SK-N-SH (cell line): ENCODE data around the gene TREM2. TPM values are rescaled to one million over a fixed set of nuclear protein-coding genes. Genes with fewer than 3 reads are reported as not detected.

Experiments used
- CTCF ChIA-PET: fragments of 300-600, 350-600 bp; formaldehyde crosslinking; extraction: SDS; loops from one replicate; lab custom pipeline; 2021; lab: Yijun Ruan, JAX
- POLR2A ChIA-PET: fragments of 350-600 bp; sonication (Branson Sonifier 250); formaldehyde crosslinking; extraction: SDS; loops from one replicate; lab custom pipeline; 2020; ENCODE audit warnings: antibody characterized with exemption, inconsistent platforms; lab: Yijun Ruan, JAX
- DNase-seq: peaks from one replicate; pipeline ENCODE4 v3.0.0; 2012
- H2AFZ ChIP-seq: fragments of 200-600 bp; sonication (generic); 2 replicates; pipeline ENCODE4 v1.8.1; 2016; ENCODE audit warnings: antibody characterized with exemption, mild to moderate bottlenecking, low read depth
- H3F3A ChIP-seq: fragments of 200-600 bp; sonication (generic); replicated peaks from 2 replicates; pipeline ENCODE3; 2016; ENCODE audit warnings: antibody characterized with exemption, mild to moderate bottlenecking; ENCODE audit not compliant: insufficient read depth
- H3K27ac ChIP-seq, 2 experiments: fragments of 200-500 bp in 1 of 2; fragments of 200-600 bp in 1 of 2; sonication (Bioruptor generic) in 1 of 2; sonication (generic), shearing (Covaris generic) in 1 of 2; 2 replicates each; pipeline versions ENCODE4 v1.5.1 to v1.6.1; 2014 to 2016; ENCODE audit warnings: low read depth in 2 of 2, inconsistent platforms in 1 of 2, low read length in 1 of 2, mild to moderate bottlenecking in 1 of 2, mixed read lengths in 1 of 2
- H3K27me3 ChIP-seq: fragments of 200-600 bp; sonication (generic), shearing (Covaris generic); 2 replicates; pipeline ENCODE4 v1.6.1; 2016; ENCODE audit warnings: mixed run types; ENCODE audit not compliant: insufficient read depth
- H3K36me3 ChIP-seq, 2 experiments: fragments of 200-500 bp in 1 of 2; fragments of 200-600 bp in 1 of 2; sonication (Bioruptor generic) in 1 of 2; sonication (generic) in 1 of 2; replicated peaks in 1 of 2; 2 replicates each; pipeline versions ENCODE3 to v1.5.1; 2014 to 2016; ENCODE audit warnings: low read length in 1 of 2, mild to moderate bottlenecking in 1 of 2; ENCODE audit not compliant: insufficient read depth in 2 of 2, control insufficient read depth in 1 of 2
- H3K4me1 ChIP-seq, 2 experiments: fragments of 200-500 bp in 1 of 2; fragments of 200-600 bp in 1 of 2; sonication (Bioruptor generic) in 1 of 2; sonication (generic), shearing (Covaris generic) in 1 of 2; 2 replicates each; pipeline versions ENCODE4 v1.5.1 to v1.6.1; 2014 to 2016; ENCODE audit warnings: low read depth in 1 of 2, low read length in 1 of 2, mixed run types in 1 of 2; ENCODE audit not compliant: insufficient read depth in 2 of 2, control insufficient read depth in 1 of 2
- H3K4me2 ChIP-seq: fragments of 200-600 bp; sonication (generic), shearing (Covaris generic); 2 replicates; pipeline ENCODE4 v1.6.1; 2017; ENCODE audit warnings: mixed run types
- H3K4me3 ChIP-seq, 2 experiments: fragments of 200-500 bp in 1 of 2; fragments of 200-600 bp in 1 of 2; sonication (Bioruptor generic) in 1 of 2; sonication (generic), shearing (Covaris generic) in 1 of 2; 2 replicates each; pipeline versions ENCODE4 v1.5.1 to v1.8.1; 2014 to 2016; ENCODE audit warnings: low read depth in 2 of 2, inconsistent platforms in 1 of 2, low read length in 1 of 2, mild to moderate bottlenecking in 1 of 2, mixed read lengths in 1 of 2, moderate library complexity in 1 of 2
- H3K79me2 ChIP-seq: fragments of 200-600 bp; sonication (generic); 2 replicates; pipeline ENCODE4 v1.8.1; 2017; ENCODE audit warnings: mild to moderate bottlenecking; ENCODE audit not compliant: insufficient read depth
- H3K9ac ChIP-seq: fragments of 200-600 bp; sonication (generic); 2 replicates; pipeline ENCODE4 v1.6.1; 2017; ENCODE audit warnings: mixed run types
- H3K9me2 ChIP-seq: fragments of 200-600 bp; sonication (generic); 2 replicates; pipeline ENCODE4 v1.6.1; 2017; ENCODE audit warnings: mixed run types
- H3K9me3 ChIP-seq: fragments of 200-600 bp; sonication (generic); 2 replicates; pipeline ENCODE4 v1.6.1; 2017; ENCODE audit warnings: mixed run types, mild to moderate bottlenecking, moderate library complexity
- H4K20me1 ChIP-seq: fragments of 200-600 bp; sonication (generic); 2 replicates; pipeline ENCODE4 v1.6.1; 2017; ENCODE audit warnings: mild to moderate bottlenecking, mixed run types; ENCODE audit not compliant: insufficient read depth
- EZH2phosphoT487 ChIP-seq: fragments of 200-600 bp; sonication (generic); IDR thresholded peaks from 2 replicates; pipeline ENCODE4 v1.6.1; 2017; ENCODE audit warnings: low read depth, mixed run types, mild to moderate bottlenecking, antibody characterized with exemption, moderate library complexity, borderline replicate concordance
- FOXJ3 ChIP-seq: sonication (generic); formaldehyde crosslinking; IDR thresholded peaks from 2 replicates; pipeline ENCODE4 v1.5.1; 2020; ENCODE audit warnings: mild to moderate bottlenecking, missing genetic modification reagents
- FOXM1 ChIP-seq: IDR thresholded peaks from 2 replicates; pipeline ENCODE4 v1.4.0; 2012; ENCODE audit warnings: low read depth, mild to moderate bottlenecking
- GABPA ChIP-seq: IDR thresholded peaks from 2 replicates; pipeline ENCODE4 v1.4.0; 2012; ENCODE audit warnings: low read depth, mild to moderate bottlenecking
- GATA2 ChIP-seq: sonication (generic); formaldehyde crosslinking; IDR thresholded peaks from 2 replicates; pipeline ENCODE4 v1.5.0; 2020; ENCODE audit warnings: mild to moderate bottlenecking, missing genetic modification reagents
- NFIC ChIP-seq: IDR thresholded peaks from 2 replicates; pipeline ENCODE4 v1.4.0; 2012; ENCODE audit warnings: borderline replicate concordance
- NRF1 ChIP-seq: IDR thresholded peaks from 2 replicates; pipeline ENCODE4 v1.6.1; 2012; ENCODE audit warnings: low read depth, mild to moderate bottlenecking, low read length
- PBX3 ChIP-seq: IDR thresholded peaks from 2 replicates; pipeline ENCODE4; 2012
- POLR2AphosphoS5 ChIP-seq: IDR thresholded peaks from 2 replicates; pipeline ENCODE4 v1.6.1; 2012; ENCODE audit warnings: low read depth, low read length
- RAD21 ChIP-seq: IDR thresholded peaks from 2 replicates; pipeline ENCODE4 v1.6.1; 2012; ENCODE audit warnings: mild to moderate bottlenecking, low read length
- RCOR1 ChIP-seq: fragments of 150-350 bp; IDR thresholded peaks from 2 replicates; pipeline ENCODE4 v1.6.1; 2017; ENCODE audit warnings: antibody characterized with exemption, low read length
- REST ChIP-seq: IDR thresholded peaks from 2 replicates; pipeline ENCODE4 v1.6.1; 2012; ENCODE audit warnings: mild to moderate bottlenecking, low read depth, low read length, moderate library complexity
- SIN3A ChIP-seq: IDR thresholded peaks from 2 replicates; pipeline ENCODE4 v1.6.1; 2012; ENCODE audit warnings: low read depth, mild to moderate bottlenecking, low read length, moderate library complexity, borderline replicate concordance
- SMC3 ChIP-seq: IDR thresholded peaks from 2 replicates; pipeline ENCODE4 v1.6.1; 2012; ENCODE audit warnings: low read depth, low read length, improper control_type of control experiment
- TAF1 ChIP-seq: IDR thresholded peaks from 2 replicates; pipeline ENCODE4 v1.6.1; 2012; ENCODE audit warnings: low read depth, mild to moderate bottlenecking, low read length, moderate library complexity, borderline replicate concordance
- USF1 ChIP-seq: IDR thresholded peaks from 2 replicates; pipeline ENCODE4 v1.4.0; 2012; ENCODE audit warnings: low read depth, borderline replicate concordance
- USF2 ChIP-seq: fragments of 150-350 bp; IDR thresholded peaks from 2 replicates; pipeline ENCODE4 v1.6.1; 2017; ENCODE audit warnings: antibody characterized with exemption, low read length, low read depth, borderline replicate concordance
- YY1 ChIP-seq: IDR thresholded peaks from 2 replicates; pipeline ENCODE4 v1.4.0; 2012; ENCODE audit warnings: low read depth, mild to moderate bottlenecking
- ZBTB33 ChIP-seq: IDR thresholded peaks from 2 replicates; pipeline ENCODE4 v1.4.0; 2012; ENCODE audit warnings: low read depth, borderline replicate concordance
- WGBS: methylation state at CpG from one replicate; pipeline ENCODE4 v1.1.6; 2017; ENCODE audit warnings: low lambda C conversion rate; 5-methylcytosine and 5-hydroxymethylcytosine counted together
- polyA plus RNA-seq, 3 experiments: library from polyadenylated mRNA; depleted of rRNA; stranded (reverse); fragments of >200 nt; gene quantifications; 2 replicates each; pipeline ENCODE4 v1.2.3, GENCODE V29; 2012

The TREM2 gene
- polyA plus RNA-seq, 1 of the 3 experiments (the other 2 are of a cell fraction) = not detected

GRCh38 chr6:41177695-41178094 lies 14.8 kb upstream of the TREM2 start:
- no peak for DNase-seq
- Histone ChIP-seq H3K27ac (no peak overlapping the region), H3K4me2 (no peak overlapping the region), H3K36me3 (no peaks in the 10 kb centered on the region), H3K9me3 (no peaks in the 10 kb centered on the region), H3K79me2 (no peaks in the 10 kb centered on the region), H3K4me3 (no peak overlapping the region), H3F3A (no peaks in the 10 kb centered on the region), H3K27me3 (peaks cover 10% of the 10 kb centered on the region; the same call in 1 of the 2 replicates), H4K20me1 (no peaks in the 10 kb centered on the region), H3K9ac (no peak overlapping the region), H3K4me1 (no peaks in the 10 kb centered on the region), H2AFZ (no peak overlapping the region)
- WGBS = 5% methylated on average over 2 of the region's 2 CpGs
- CTCF ChIA-PET = no interaction called here
- TF ChIP-seq REST (no peak), YY1 (no peak), USF2 (no peak), GABPA (no peak), EZH2phosphoT487 (no peak), PBX3 (no peak), FOXJ3 (CRISPR knock-in tag) (no peak), GATA2 (CRISPR knock-in tag) (no peak), USF1 (no peak), RAD21 (no peak), POLR2AphosphoS5 (no peak), NRF1 (no peak), FOXM1 (no peak), ZBTB33 (no peak), SIN3A (no peak), SMC3 (no peak), RCOR1 (no peak), TAF1 (no peak), NFIC (no peak)
- TF ChIP-seq, all 33 proteins: peak for 0
- POLR2A ChIA-PET = no interaction called here
- no peaks in the 10 kb centered on the region for H3K9me2 ChIP-seq
